Karpas-422 (cell line): ENCODE measurements around the gene ABCG1. TPM values are rescaled to one million over a fixed set of nuclear protein-coding genes. Genes with fewer than 3 reads are reported as not detected.

ENCODE experiments used
- DNase-seq: peaks from one replicate; pipeline ENCODE4 v3.0.0-alpha.2; 2015
- H2AFZ ChIP-seq: fragments of 200-600 bp; sonication (generic); 2 replicates; pipeline ENCODE4 v1.6.1; 2014; ENCODE audit warnings: antibody characterized with exemption, low read length, mixed read lengths
- H3K27ac ChIP-seq: fragments of 200-600 bp; sonication (generic); 2 replicates; pipeline ENCODE4 v1.5.1; 2014; ENCODE audit warnings: mild to moderate bottlenecking, low read length, moderate library complexity
- H3K27me3 ChIP-seq: fragments of 200-600 bp; sonication (generic); 2 replicates; pipeline ENCODE4 v1.6.1; 2014; ENCODE audit warnings: low read length, mixed read lengths
- H3K36me3 ChIP-seq: fragments of 200-600 bp; sonication (generic); 2 replicates; pipeline ENCODE4 v1.6.1; 2014; ENCODE audit warnings: low read length, mixed read lengths; ENCODE audit not compliant: insufficient read depth
- H3K4me1 ChIP-seq: fragments of 200-600 bp; sonication (generic); 2 replicates; pipeline ENCODE4 v1.6.1; 2014; ENCODE audit warnings: mild to moderate bottlenecking, low read length, mixed read lengths
- H3K4me2 ChIP-seq: fragments of 200-600 bp; sonication (generic); 2 replicates; pipeline ENCODE4 v1.6.1; 2014; ENCODE audit warnings: low read length, low read depth, mild to moderate bottlenecking; ENCODE audit not compliant: poor library complexity, severe bottlenecking
- H3K4me3 ChIP-seq: fragments of 200-600 bp; sonication (generic); 2 replicates; pipeline ENCODE4 v1.5.1; 2014; ENCODE audit warnings: mild to moderate bottlenecking, antibody characterized with exemption, low read length, mixed read lengths
- H3K79me2 ChIP-seq: fragments of 200-600 bp; sonication (generic); 2 replicates; pipeline ENCODE4 v1.6.1; 2014; ENCODE audit warnings: mild to moderate bottlenecking, low read length, mixed read lengths
- H3K9ac ChIP-seq: fragments of 200-600 bp; sonication (generic); 2 replicates; pipeline ENCODE4 v1.6.0; 2014; ENCODE audit warnings: low read length
- H3K9me2 ChIP-seq: fragments of 200-600 bp; sonication (generic), shearing (Covaris generic); replicated peaks from 2 replicates; pipeline ENCODE4 v1.6.0; 2014; ENCODE audit warnings: mild to moderate bottlenecking, low read length, moderate library complexity; ENCODE audit not compliant: insufficient read depth
- H3K9me3 ChIP-seq: fragments of 300-700, 200-600 bp; sonication (generic); 2 replicates; pipeline ENCODE4 v1.6.1; 2014; ENCODE audit warnings: low read length, mixed read lengths
- H4K20me1 ChIP-seq: fragments of 200-600 bp; sonication (generic); 2 replicates; pipeline ENCODE4 v1.6.1; 2014; ENCODE audit warnings: mild to moderate bottlenecking, antibody characterized with exemption, low read length, low read depth; ENCODE audit not compliant: insufficient read depth
- total RNA-seq: library from RNA; depleted of rRNA; stranded (reverse); fragments of >200 nt; shearing (Covaris generic); gene quantifications from 2 replicates; pipeline ENCODE4 v1.2.3, GENCODE V29; 2014; ENCODE audit warnings: low replicate concordance

The ABCG1 gene
- total RNA-seq, 1 experiment from 2014 or later: not detected

GRCh38 chr21:42198929-42199867, 19.7 kb upstream of the ABCG1 start:
- H3K79me2 ChIP-seq: no peaks in the 10 kb centered on the region
- no peaks in the 10 kb centered on the region for H4K20me1 ChIP-seq
- H3K9ac ChIP-seq: no peak overlapping the region
- peak; percentile 68 for DNase-seq
- H3K9me2 ChIP-seq: no peaks in the 10 kb centered on the region
- no peaks in the 10 kb centered on the region for H3K9me3 ChIP-seq
- H2AFZ ChIP-seq: no peak overlapping the region
- no peaks in the 10 kb centered on the region for H3K27me3 ChIP-seq
- no peaks in the 10 kb centered on the region for H3K36me3 ChIP-seq
- no peak overlapping the region for H3K4me2 ChIP-seq
- H3K27ac ChIP-seq: no peak overlapping the region
- peaks cover 6% of the 10 kb centered on the region; the same call in 1 of the 2 replicates for H3K4me1 ChIP-seq
- no peak overlapping the region for H3K4me3 ChIP-seq

GRCh38 chr21:42199868-42200463, 19.0 kb upstream of the ABCG1 start:
- DNase-seq: no peak
- Histone ChIP-seq H3K79me2 (no peaks in the 10 kb centered on the region), H4K20me1 (no peaks in the 10 kb centered on the region), H3K27ac (no peak overlapping the region), H3K36me3 (no peaks in the 10 kb centered on the region), H3K4me3 (no peak overlapping the region), H3K9me2 (no peaks in the 10 kb centered on the region), H3K27me3 (no peaks in the 10 kb centered on the region), H2AFZ (no peak overlapping the region), H3K9me3 (no peaks in the 10 kb centered on the region), H3K4me1 (peaks cover 6% of the 10 kb centered on the region; the same call in 1 of the 2 replicates), H3K9ac (no peak overlapping the region), H3K4me2 (no peak overlapping the region)

GRCh38 chr21:42200906-42201614, 17.9 kb upstream of the ABCG1 start:
- no peak for DNase-seq
- Histone ChIP-seq H2AFZ (no peak overlapping the region), H3K4me3 (no peak overlapping the region), H3K4me2 (no peak overlapping the region), H3K36me3 (no peaks in the 10 kb centered on the region), H3K9ac (no peak overlapping the region), H3K9me3 (no peaks in the 10 kb centered on the region), H3K27ac (no peak overlapping the region), H3K9me2 (no peaks in the 10 kb centered on the region), H3K27me3 (no peaks in the 10 kb centered on the region), H3K4me1 (peaks cover 6% of the 10 kb centered on the region; the same call in 1 of the 2 replicates), H4K20me1 (no peaks in the 10 kb centered on the region), H3K79me2 (no peaks in the 10 kb centered on the region)

GRCh38 chr21:42201615-42202161, 17.3 kb upstream of the ABCG1 start:
- no peaks in the 10 kb centered on the region for H3K9me2 ChIP-seq
- no peak overlapping the region for H3K4me3 ChIP-seq
- peaks cover 6% of the 10 kb centered on the region; the same call in 1 of the 2 replicates for H3K4me1 ChIP-seq
- H3K27me3 ChIP-seq: no peaks in the 10 kb centered on the region
- no peak for DNase-seq
- no peak overlapping the region for H3K27ac ChIP-seq
- H3K9ac ChIP-seq: no peak overlapping the region
- no peaks in the 10 kb centered on the region for H3K36me3 ChIP-seq
- no peaks in the 10 kb centered on the region for H3K79me2 ChIP-seq
- H3K4me2 ChIP-seq: no peak overlapping the region
- no peaks in the 10 kb centered on the region for H3K9me3 ChIP-seq
- H2AFZ ChIP-seq: no peak overlapping the region
- H4K20me1 ChIP-seq: no peaks in the 10 kb centered on the region

- Histone ChIP-seq H3K27me3 (no peaks in the 10 kb centered on the region), H4K20me1 (no peaks in the 10 kb centered on the region), H2AFZ (no peak overlapping the region), H3K79me2 (no peaks in the 10 kb centered on the region), H3K36me3 (no peaks in the 10 kb centered on the region), H3K4me1 (peaks cover 6% of the 10 kb centered on the region; the same call in 1 of the 2 replicates), H3K9ac (no peak overlapping the region), H3K4me2 (no peak overlapping the region), H3K9me2 (no peaks in the 10 kb centered on the region), H3K4me3 (no peak overlapping the region), H3K27ac (no peak overlapping the region), H3K9me3 (no peaks in the 10 kb centered on the region)
- DNase-seq: no peak
Measured at GRCh38 chr21:42202321-42202720, 16.6 kb upstream of the ABCG1 start.

- H3K9me3 ChIP-seq: no peaks in the 10 kb centered on the region
- no peak for DNase-seq
- H3K9me2 ChIP-seq: no peaks in the 10 kb centered on the region
- H3K9ac ChIP-seq: no peak overlapping the region
- H3K4me2 ChIP-seq: no peak overlapping the region
- no peaks in the 10 kb centered on the region for H3K27me3 ChIP-seq
- H3K4me1 ChIP-seq: peaks cover 6% of the 10 kb centered on the region; the same call in 1 of the 2 replicates
- H2AFZ ChIP-seq: no peak overlapping the region
- H3K4me3 ChIP-seq: no peak overlapping the region
- H3K27ac ChIP-seq: no peak overlapping the region
- no peaks in the 10 kb centered on the region for H3K79me2 ChIP-seq
- H4K20me1 ChIP-seq: no peaks in the 10 kb centered on the region
- no peaks in the 10 kb centered on the region for H3K36me3 ChIP-seq
Measured at GRCh38 chr21:42203321-42203720, 15.6 kb upstream of the ABCG1 start.

GRCh38 chr21:42203936-42204335, 15.0 kb upstream of the ABCG1 start:
- H3K9me3 ChIP-seq: no peaks in the 10 kb centered on the region
- H3K79me2 ChIP-seq: no peaks in the 10 kb centered on the region

More at GRCh38 chr21:42203936-42204335, 15.0 kb upstream of the ABCG1 start:
- Histone ChIP-seq H2AFZ (no peak overlapping the region), H3K4me1 (peaks cover 6% of the 10 kb centered on the region; the same call in 1 of the 2 replicates), H3K36me3 (no peaks in the 10 kb centered on the region), H3K4me3 (no peak overlapping the region), H3K27me3 (no peaks in the 10 kb centered on the region), H3K4me2 (no peak overlapping the region), H3K27ac (no peak overlapping the region), H3K9me2 (no peaks in the 10 kb centered on the region), H4K20me1 (no peaks in the 10 kb centered on the region), H3K9ac (no peak overlapping the region)
- no peak for DNase-seq
